HG02973 (cell line): ENCODE measurements around the gene IPP.
"Not testable (repeated sequence)": the region's sequence is repeated elsewhere in the genome, so short reads cannot be mapped to it uniquely, and the experiment has no call there.

Experiments used
- ATAC-seq: cut with Tn5 transposase; IDR thresholded peaks from one replicate; pipeline ENCODE4 v1.9.1; 2021; ENCODE audit warnings: moderate library complexity; ENCODE audit not compliant: unreplicated experiment

IPP gene

DNA sequence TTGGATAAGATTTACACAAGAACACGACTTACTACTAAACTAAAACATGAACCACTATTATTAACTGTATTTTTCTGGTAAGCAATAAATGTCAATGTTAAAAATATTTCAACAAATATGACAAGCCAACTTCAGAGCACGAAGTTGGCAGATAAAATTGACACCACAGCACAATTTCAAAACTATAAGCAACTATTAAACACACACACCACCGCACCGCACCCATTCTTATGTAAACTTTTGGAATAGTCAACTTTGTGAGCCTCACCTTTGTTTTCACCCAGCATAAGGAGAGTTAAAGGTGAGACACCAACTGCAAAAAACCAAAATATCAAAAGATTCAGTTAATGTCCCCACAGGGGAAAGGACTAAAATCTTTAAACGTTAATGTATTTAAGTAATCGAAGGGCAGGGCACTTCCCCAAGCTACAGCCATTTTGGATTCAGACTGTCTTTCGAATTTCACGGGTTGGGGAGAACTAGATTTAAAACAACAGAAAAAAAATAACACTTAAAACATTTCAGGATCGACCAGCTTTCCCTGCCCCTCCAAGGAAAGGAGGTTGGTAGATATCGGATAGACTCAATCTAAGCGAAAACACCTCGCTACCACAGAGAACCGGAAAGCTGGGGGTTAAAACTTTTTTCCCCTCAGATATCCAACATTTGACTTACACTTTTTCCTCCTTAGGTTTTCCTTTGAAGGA is 65.0 kb downstream of the IPP start:
- no peak for ATAC-seq

DNA sequence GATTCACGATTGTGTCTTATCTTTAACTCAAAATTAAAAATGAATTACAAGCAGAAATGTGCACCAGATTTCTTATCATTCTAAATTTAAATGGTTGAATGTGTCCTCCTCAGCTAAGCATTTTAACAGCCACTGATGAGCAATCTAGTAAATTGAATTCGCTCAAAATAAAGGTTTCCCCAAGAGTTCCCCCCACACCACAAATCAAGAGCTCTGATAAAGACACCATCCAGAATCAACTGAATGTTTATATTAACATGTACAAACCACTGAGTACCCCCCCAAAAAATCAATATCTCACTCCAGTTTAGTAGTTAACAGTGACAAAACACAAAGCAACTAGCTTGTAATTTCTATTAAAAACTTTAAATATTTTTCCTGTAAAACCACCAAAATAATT is 66.1 kb downstream of the IPP start:
- ATAC-seq: no peak

DNA sequence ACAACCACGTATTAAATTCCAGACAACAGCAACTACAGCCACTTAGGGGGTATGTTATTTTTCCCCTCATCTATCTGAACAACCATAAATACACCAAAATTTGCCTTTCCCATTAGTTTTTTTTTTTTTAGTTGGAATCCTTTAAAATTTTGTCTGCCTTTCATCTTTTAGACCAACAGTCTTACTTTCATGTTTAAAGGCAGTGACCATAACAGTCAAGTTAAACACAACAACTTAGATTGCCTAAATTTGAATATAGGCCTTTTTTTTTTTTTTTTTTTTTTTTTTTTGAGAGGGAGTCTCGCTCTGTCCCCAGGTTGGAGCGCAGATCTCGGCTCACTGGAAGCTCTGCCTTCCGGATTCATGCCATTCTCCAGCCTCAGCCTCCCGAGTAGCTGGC is 67.5 kb downstream of the IPP start:
- ATAC-seq: no peak

DNA sequence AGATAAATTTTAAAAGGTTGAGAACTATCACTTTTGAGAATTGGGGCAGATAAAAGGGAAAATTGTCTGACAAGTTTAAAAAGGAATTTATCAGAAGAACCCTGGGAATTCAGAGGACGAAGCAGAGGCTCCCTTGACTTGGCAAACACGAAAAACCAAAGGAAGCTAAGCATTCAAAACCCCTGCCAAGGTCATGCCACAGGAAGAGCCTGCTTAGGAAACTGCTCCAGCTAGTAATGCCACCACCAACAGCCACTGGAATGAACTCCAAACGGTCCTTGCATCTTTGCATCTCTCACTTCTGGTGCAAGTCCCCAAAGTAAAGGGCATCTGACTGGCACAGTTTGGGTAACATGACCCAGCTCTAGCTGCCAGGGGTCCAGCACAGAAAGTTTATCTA is 71.3 kb downstream of the IPP start:
- ATAC-seq: no peak

DNA sequence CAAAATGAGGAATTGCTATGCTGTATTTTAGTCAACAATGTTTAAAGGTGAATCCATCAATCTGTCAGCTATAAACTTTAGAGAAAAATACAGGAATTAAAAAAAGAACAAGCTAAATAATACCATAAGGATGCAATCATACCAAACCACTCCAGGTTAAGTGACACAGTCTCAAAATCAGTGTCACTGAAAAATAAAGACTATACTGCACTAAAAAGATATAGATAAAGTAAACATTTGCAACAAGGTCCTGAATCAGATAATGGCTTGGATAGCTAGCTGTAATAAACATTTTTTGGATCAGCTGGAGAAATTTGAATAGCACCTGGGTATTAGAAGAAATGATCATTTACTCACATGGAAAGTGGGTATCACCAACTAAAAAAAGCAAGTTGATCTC is 72.0 kb downstream of the IPP start:
- no peak for ATAC-seq

DNA sequence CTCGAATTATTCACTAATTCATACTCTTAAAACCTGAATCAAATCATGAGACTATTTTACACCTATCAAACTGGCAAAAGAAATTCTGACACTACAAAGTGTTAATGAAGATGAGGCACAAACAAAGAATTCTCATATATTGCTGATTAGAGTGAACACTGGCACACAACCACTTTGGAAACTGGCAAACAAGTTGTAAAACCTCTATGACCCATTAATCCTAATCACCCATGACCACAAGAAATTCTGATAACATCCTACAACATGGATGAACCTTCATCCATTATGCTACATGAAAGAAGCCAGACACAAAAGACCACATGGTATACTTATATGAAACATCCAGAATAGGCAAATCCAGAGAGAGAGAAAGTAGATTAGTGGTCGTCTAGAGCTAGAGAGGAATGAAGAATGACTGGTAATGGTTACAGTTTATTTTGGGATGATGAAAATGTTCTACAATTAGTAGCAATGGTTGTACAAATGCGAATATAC is 72.7 kb downstream of the IPP start:
- ATAC-seq: no peak

DNA sequence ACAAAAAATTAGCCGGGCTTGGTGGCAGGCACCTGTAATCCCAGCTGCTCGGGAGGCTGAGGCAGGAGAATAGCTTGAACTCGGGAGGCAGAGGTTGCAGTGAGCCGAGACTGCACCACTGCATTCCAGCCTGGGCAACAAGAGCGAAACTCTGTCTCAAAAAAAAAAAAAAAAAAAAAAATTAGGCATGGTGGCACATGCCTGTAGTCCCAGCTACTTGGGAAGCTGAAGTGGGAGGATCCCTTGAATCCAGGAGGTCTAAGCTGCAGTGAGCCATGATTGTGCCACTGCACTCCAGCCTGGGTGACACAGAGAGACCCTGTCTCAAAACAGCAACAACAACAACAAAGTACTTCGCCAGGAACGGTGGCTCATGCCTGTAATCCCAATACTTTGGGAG is 73.9 kb downstream of the IPP start:
- not testable (repeated sequence) for ATAC-seq

DNA sequence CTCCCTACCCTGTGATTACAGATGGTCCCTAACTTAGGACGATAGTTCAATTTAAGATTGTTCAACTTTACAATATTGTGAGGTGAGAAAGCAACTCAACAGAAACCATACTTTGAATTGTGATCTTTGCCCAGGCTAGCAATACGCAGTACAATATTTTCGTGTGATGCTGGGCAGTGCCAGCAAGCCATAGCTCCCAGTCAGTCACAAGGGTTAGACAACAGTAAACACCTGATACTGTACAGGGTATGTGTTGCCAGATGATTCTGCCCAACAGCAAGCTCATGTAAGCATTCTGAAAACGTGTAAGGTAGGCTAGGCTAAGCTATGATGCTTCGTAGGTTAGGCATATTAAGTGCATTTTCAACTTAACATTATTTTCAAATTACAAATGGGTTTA is 76.0 kb downstream of the IPP start:
- ATAC-seq: no peak

DNA sequence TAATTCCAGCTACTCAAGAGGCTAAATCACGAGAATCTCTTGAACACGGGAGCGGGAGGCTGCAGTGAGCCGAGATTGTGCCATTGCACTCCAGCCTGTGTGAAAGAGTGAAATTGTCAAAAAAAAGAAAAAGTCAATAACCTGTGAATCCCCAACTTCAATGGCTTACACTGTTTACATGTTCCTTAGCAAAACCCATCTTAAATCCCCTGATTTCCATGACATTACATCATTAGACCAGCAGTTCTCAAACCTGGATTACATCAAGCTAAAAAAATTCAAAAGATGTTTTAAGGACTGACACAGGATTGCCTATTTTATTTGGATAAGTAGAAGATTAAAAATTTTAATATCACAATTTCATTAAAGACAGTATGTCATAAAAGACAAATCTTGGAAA is 76.5 kb downstream of the IPP start:
- no peak for ATAC-seq

DNA sequence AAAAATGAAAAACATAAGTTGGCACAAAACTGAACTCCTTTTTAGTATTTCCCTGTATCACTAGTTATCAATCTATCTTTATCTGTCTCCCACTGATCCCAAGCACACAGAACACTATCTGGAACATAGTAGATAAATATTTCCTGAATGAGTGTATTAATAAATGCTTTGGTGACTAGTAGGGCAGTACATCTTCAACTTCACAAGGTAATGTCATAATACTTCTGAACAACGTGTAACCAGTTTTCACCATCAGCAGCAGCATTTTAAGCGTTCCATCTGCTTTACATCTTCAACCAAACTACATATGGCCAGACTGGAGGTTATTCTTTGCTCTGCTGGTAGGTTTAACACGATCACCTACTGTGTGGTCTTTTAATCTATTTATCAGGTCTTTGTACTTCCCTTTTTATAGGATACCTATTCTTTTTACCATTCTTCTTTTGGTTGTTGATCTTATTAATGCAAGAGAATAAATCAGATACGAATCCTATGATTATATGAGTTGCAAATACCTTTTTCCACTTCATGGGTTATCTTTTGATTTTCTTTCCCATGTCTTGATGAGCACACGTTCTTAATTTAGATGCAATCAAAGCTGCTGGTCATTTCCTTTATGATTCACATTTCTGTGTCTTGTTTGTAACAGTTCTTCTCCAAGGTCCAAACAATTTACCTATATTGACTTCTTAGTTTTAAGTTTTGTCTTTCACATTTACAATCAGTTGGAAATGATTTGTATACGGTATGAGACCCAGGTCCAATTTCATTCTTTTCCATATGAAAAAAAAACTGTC is 80.4 kb downstream of the IPP start:
- no peak for ATAC-seq

DNA sequence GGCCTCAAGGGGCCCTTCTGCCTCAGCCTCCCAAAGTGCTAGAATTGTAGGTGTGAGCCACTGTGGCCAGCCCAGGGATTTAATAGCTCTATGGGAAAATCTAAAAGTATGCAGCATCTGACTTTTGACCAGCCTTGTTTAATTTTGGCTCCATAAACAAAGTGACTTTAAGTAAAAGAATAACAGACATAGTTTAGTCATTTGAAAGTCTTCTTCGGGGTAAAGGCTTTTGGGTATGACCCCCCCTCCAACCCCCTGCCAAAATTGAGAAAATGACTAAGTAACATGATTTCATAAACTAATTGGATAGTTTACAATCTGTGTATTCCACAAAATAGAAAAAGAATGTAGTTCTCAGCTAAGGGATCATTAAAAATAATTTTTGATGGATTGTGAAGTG is 81.1 kb downstream of the IPP start:
- no peak for ATAC-seq

DNA sequence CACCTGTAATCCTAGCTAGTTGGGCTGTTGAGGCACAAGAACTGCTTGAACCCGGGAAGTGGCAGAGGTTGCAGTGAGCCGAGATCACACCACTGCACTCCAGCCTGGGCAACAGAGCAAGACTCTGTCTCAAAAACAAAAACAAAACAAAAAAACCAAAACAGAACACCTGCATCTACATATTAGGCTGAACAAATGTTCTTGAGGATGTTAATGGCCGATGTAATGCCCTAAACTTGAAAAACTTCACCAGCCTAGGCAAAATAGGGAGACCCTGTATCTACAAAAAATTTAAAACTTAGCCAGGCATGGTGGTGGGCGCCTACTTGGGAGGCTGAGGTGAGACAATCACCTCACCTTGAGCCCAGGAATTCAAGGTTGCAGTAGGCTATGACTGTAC is 81.9 kb downstream of the IPP start:
- no peak for ATAC-seq

DNA sequence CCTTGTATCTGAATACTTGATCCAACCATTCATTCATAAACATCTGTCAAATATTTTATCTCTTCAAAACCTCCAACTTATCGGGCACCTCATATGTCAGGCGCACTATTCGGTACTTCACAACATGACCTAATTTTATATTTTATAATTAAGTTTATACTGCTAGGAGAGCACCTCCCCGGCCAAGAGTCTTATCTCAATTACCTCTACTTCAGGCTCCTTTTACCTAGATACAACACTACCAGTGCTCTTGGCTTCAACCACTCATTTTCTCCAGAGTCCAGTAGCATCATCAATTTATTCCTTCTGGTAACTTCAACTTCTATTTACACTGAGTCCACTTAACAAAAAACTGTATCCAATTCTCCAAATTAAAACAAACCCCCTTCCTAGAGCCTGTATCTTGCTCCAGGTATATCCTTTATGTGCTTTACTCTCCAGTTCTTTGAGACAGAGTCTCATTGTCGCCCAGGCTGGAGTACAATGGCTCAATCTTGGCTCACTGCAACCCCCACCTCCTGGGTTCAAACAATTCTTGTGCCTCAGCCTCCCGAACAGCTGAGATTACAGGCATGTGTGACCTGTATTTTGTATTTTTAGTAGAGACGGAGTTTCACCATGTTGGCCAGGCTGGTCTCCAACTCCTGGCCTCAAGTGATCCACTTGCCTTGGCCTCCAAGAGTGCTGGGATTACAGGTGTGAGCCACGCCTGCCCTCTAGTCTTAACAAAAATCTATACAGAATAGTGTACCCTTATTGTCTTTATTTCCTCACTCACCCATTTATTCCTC is 82.9 kb downstream of the IPP start:
- no peak for ATAC-seq

DNA sequence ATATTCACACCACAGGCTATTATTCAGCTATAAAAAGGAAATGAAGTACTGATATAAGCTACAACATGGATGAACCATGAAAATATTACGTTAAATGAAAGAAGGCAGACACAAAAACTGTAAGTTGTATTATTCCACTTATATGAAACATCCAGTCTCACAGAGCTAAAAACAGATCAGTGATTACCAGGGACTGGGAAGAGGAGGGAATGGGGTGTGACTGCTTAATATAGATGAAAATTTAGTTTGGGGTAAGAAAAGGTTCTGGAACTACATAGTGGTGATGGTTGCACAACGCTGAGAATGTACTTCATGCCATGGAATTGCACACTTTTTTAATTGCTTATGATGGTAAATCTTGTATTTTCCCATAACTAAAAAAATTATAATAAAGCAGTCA is 83.6 kb downstream of the IPP start:
- no peak for ATAC-seq

DNA sequence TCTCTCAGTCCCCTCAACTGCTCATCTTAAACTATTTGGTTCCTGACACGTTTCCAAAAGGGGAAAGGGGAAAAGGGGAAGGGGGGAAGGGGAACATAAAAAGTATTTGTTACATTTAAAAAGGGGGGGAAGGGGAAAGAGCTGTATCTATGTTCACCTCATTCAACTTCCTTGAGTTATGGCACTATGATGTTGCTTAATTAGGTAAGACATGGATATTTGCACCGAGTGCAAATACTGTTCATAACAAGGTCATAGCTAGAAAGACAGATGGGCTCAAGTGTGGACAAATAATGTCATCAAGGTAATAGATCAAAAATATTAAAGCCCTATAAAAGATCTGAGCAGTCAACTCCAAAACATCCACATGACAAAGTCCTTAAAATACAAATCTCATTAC is 90.1 kb downstream of the IPP start:
- no peak for ATAC-seq

DNA sequence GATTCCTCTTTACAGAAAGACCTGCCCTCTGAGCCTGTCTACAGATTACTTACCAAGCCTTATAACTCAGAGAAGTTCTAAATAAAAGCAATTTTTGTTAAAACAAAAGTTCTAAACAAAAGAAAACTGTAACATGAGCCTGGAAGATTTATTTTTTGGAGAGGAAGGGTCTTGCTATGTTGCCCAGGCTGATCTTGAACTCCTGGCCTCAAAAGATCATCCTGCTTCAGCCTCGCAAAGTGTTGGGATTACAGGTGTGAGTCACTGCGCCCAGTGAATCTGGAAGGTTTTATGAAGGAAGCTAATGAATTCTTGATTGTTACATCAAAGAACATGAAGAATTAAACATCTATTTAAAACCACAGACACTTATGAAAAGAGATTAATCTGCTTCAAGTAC is 91.2 kb downstream of the IPP start:
- ATAC-seq: no peak

DNA sequence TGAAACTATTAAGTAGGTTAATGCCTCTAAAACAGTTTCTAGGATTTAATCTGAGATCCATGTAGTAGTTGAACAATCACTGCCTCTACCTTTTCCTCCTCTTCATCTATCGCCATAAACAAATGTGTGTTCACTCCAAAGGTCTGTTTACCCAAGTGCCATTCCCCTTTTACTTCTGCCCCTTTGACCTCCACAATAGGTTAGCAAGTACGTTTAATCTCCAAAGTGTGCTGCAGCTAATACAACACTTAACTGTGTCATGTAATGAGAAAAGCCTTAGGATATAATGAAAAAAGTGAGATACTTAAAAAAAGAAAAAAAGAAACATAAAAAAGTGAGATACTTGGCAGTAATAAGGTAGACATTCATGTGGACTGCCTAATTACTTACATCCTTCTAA is 92.3 kb downstream of the IPP start:
- ATAC-seq: no peak

DNA sequence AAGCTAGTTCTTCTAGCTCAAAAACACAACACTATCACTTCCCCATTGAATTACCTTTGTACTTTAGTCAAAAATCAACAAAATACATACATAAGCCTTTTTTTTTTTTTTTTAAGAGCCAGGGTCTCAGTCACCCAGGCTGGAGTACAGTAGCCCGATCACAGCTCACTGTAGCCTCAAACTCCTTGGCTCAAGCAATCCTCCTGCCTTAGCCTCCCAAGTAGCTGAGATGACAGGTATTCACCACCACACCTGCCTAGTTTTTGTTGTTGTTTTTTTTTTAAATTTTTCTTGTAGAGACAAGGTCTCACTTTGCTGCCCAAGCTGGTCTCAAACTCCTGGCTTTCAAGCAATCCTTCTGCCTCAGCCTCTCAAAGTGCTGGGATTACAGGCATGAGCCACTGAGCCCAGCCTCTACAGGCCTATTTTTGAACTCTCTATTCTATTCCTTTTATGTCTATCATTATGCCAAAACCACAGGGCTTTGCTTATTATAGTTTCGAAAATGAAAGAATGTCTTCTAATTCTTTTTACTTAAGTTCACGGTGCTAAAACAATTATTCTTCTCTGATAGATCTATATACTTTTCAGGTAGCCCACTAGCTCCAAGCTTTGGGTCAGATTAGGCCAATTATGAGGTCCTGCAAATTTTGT is 93.8 kb downstream of the IPP start:
- no peak for ATAC-seq

DNA sequence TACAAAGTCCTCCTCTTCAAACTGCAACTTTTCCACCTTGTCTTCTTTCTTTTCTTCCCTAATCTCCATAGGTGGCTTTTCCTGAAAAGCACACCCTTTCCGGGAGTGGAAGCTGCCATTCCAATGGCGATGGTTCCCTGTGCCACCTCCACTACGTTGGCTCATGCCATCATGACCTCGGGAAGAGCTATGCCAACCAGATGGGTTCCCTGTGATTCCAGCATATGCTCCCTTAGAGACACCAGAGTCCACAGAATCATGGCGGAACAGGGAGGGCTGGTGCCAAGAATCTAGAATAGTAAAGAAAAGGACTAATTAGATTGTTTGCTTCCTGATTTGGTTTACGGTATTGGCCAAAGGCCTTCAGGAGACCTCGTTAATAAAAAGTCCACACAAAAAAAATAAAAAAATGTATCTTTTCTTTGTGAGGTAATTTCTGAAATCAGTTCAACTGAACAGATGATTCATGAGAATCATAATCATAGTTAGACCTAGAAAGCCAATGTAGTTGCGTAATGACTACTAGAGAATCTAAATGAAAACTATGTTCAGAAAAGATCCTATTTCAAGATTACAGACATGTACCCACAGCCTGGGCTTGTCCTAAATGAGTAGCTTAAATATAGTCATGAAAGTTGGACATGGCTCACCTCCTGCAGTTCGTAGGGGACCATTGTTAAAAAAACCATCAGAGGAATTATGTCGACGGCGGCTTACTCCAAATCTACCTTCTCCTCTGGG is 95.7 kb downstream of the IPP start:
- no peak for ATAC-seq
